GM12878 (cell line): ENCODE data around the gene CFAP161. TPM values are rescaled to one million over a fixed set of nuclear protein-coding genes. Genes with fewer than 3 reads are reported as not detected.

Experiments
- BHLHE40 ChIP-seq, 2 experiments: fragments of 450-650 bp in 1 of 2; IDR thresholded peaks; 2 replicates each; pipeline ENCODE4 v1.6.1; 2011 to 2017; ENCODE audit warnings: low read depth in 2 of 2, borderline replicate concordance in 1 of 2, improper control_type of control experiment in 1 of 2, low read length in 1 of 2, mild to moderate bottlenecking in 1 of 2
- PAX8 ChIP-seq: fragments of 450-650 bp; IDR thresholded peaks from 2 replicates; pipeline ENCODE4 v1.6.1; 2017; ENCODE audit warnings: mild to moderate bottlenecking, moderate library complexity
- polyA plus RNA-seq, 11 experiments: library from polyadenylated mRNA; depleted of rRNA in 4 of 11; unstranded in 6 of 11; stranded (reverse) in 5 of 11; fragments of >200 nt; fragmentation: Nextera tagmentation in 4 of 11; fragmentation: Illumina TruSeq in 1 of 11; extraction: Ambion mirVana in 4 of 11; extraction: Trizol in 1 of 11; gene quantifications; 1 replicate in 1 of 11; 2 replicates in 10 of 11; pipeline versions ENCODE4 v1.2.1 to v1.2.3, GENCODE V29; 2011 to 2016; ENCODE audit warnings: inconsistent platforms in 2 of 11, missing spikeins in 2 of 11, low read depth in 1 of 11
- total RNA-seq, 4 experiments: library from RNA; depleted of rRNA in 3 of 4; stranded (reverse); fragments of >200 nt in 3 of 4; fragmentation: Illumina TruSeq in 1 of 4; extraction: Trizol in 1 of 4; gene quantifications; 2 replicates each; pipeline versions ENCODE4 v1.2.1 to v1.2.3, GENCODE V29; 2013 to 2021
- TF ChIP-seq, protein P1 (sequence below): fragments of 450-650 bp; IDR thresholded peaks from 2 replicates; pipeline ENCODE4 v1.6.1; 2017; ENCODE audit warnings: mild to moderate bottlenecking
- TF ChIP-seq, protein P2 (sequence below): fragments of 450-650 bp; formaldehyde crosslinking; IDR thresholded peaks from 2 replicates; pipeline ENCODE4 v1.5.0; 2022; ENCODE audit warnings: mild to moderate bottlenecking, missing genetic modification characterization
- TF ChIP-seq, protein P3 (sequence below): IDR thresholded peaks from 2 replicates; pipeline ENCODE4 v1.6.1; 2012; ENCODE audit warnings: mild to moderate bottlenecking, low read depth, low read length

CFAP161 gene
- total and polyA plus RNA-seq, 10 of the 15 experiments (the other 5 are each of a cell fraction or from before 2014, with no cell fraction given), result 0.31 TPM; not detected in 9

DNA sequence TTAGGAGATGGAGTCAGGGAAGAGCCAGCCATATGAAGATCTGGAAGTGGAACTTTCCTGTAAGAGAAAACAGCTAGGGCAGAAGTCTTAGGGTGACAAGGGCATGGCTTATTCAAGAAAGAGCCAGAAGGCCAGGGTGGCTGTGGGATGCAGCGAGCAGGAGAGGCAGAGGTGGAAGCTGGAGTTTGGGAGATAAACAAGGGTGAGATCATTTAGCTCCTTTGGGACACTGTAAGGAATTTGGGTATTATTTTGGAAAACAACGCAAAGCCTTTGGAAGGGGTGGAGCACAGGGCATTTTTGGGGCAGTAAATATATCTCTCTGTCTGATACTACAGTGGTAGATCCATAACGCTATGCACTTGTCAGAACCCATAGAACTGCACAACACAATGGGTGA, 57.6 kb downstream of the CFAP161 start (continued):
- TF ChIP-seq, protein P1, sequence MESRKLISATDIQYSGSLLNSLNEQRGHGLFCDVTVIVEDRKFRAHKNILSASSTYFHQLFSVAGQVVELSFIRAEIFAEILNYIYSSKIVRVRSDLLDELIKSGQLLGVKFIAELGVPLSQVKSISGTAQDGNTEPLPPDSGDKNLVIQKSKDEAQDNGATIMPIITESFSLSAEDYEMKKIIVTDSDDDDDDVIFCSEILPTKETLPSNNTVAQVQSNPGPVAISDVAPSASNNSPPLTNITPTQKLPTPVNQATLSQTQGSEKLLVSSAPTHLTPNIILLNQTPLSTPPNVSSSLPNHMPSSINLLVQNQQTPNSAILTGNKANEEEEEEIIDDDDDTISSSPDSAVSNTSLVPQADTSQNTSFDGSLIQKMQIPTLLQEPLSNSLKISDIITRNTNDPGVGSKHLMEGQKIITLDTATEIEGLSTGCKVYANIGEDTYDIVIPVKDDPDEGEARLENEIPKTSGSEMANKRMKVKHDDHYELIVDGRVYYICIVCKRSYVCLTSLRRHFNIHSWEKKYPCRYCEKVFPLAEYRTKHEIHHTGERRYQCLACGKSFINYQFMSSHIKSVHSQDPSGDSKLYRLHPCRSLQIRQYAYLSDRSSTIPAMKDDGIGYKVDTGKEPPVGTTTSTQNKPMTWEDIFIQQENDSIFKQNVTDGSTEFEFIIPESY, result no peak
- TF ChIP-seq PAX8 (no peak), BHLHE40 (IDR thresholded peaks at IDR 0.05; ENCODE audit: borderline replicate concordance in 1 of 2, low read depth in 2 of 2, low read length in 1 of 2) (no peak)
- TF ChIP-seq, protein P2, sequence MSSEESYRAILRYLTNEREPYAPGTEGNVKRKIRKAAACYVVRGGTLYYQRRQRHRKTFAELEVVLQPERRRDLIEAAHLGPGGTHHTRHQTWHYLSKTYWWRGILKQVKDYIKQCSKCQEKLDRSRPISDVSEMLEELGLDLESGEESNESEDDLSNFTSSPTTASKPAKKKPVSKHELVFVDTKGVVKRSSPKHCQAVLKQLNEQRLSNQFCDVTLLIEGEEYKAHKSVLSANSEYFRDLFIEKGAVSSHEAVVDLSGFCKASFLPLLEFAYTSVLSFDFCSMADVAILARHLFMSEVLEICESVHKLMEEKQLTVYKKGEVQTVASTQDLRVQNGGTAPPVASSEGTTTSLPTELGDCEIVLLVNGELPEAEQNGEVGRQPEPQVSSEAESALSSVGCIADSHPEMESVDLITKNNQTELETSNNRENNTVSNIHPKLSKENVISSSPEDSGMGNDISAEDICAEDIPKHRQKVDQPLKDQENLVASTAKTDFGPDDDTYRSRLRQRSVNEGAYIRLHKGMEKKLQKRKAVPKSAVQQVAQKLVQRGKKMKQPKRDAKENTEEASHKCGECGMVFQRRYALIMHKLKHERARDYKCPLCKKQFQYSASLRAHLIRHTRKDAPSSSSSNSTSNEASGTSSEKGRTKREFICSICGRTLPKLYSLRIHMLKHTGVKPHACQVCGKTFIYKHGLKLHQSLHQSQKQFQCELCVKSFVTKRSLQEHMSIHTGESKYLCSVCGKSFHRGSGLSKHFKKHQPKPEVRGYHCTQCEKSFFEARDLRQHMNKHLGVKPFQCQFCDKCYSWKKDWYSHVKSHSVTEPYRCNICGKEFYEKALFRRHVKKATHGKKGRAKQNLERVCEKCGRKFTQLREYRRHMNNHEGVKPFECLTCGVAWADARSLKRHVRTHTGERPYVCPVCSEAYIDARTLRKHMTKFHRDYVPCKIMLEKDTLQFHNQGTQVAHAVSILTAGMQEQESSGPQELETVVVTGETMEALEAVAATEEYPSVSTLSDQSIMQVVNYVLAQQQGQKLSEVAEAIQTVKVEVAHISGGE (CRISPR knock-in tag), result no peak
- TF ChIP-seq, protein P3, sequence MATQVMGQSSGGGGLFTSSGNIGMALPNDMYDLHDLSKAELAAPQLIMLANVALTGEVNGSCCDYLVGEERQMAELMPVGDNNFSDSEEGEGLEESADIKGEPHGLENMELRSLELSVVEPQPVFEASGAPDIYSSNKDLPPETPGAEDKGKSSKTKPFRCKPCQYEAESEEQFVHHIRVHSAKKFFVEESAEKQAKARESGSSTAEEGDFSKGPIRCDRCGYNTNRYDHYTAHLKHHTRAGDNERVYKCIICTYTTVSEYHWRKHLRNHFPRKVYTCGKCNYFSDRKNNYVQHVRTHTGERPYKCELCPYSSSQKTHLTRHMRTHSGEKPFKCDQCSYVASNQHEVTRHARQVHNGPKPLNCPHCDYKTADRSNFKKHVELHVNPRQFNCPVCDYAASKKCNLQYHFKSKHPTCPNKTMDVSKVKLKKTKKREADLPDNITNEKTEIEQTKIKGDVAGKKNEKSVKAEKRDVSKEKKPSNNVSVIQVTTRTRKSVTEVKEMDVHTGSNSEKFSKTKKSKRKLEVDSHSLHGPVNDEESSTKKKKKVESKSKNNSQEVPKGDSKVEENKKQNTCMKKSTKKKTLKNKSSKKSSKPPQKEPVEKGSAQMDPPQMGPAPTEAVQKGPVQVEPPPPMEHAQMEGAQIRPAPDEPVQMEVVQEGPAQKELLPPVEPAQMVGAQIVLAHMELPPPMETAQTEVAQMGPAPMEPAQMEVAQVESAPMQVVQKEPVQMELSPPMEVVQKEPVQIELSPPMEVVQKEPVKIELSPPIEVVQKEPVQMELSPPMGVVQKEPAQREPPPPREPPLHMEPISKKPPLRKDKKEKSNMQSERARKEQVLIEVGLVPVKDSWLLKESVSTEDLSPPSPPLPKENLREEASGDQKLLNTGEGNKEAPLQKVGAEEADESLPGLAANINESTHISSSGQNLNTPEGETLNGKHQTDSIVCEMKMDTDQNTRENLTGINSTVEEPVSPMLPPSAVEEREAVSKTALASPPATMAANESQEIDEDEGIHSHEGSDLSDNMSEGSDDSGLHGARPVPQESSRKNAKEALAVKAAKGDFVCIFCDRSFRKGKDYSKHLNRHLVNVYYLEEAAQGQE, result no peak
